Measurements from ENCODE around the gene RMP24.

RMP24 gene

GRCh38 chr18:35934891-35935290, 37.6 kb upstream of the RMP24 start:
- intact Hi-C loops (cut with DNase I; ENCODE audit: low total_unique reads): no loop called here
- no peaks in the 10 kb centered on the region for H3K27me3 ChIP-seq
- no peak overlapping the region for H3K4me3 ChIP-seq
- TF ChIP-seq CTCF (IDR thresholded peaks at IDR 0.05): no peak
- peaks cover 0 to 8% (median 5%) of the 10 kb centered on the region in 3 donors for H3K9me3 ChIP-seq
- H3K36me3 ChIP-seq: no peaks in the 10 kb centered on the region
- H3K4me1 ChIP-seq: no peaks in the 10 kb centered on the region
- H3K27ac ChIP-seq: no peak overlapping the region
- DNase-seq: no peak

DNA sequence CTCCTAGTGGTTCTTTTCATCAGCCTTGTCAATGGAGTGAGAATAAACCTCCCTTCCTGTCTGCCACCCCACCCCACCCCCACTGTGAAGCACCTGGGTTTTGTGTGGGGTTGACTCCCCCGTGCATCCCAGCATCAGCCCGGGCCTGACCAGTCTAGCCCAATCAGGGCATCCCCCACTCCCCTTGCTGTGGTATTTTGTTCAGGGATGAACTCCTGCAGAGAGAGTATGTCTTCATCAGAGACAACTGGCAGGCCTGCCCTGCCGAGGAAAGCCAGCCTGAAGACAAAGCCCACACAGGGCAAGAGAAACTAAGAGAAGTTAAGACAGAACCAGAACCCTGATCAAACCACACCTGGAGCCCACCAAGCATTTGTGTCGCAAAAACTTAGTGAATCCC, 36.7 kb upstream of the RMP24 start:
- Histone ChIP-seq H3K36me3 (no peaks in the 10 kb centered on the region), H3K27ac (no peak overlapping the region), H3K9me3 (no peaks in the 10 kb centered on the region), H3K27me3 (no peaks in the 10 kb centered on the region), H3K4me1 (no peaks in the 10 kb centered on the region), H3K4me3 (no peak overlapping the region)
- no peak for TF ChIP-seq CTCF (IDR thresholded peaks at IDR 0.05)
- DNase-seq: no peak
- intact Hi-C loops (cut with DNase I; ENCODE audit: low total_unique reads): no loop called here

DNA sequence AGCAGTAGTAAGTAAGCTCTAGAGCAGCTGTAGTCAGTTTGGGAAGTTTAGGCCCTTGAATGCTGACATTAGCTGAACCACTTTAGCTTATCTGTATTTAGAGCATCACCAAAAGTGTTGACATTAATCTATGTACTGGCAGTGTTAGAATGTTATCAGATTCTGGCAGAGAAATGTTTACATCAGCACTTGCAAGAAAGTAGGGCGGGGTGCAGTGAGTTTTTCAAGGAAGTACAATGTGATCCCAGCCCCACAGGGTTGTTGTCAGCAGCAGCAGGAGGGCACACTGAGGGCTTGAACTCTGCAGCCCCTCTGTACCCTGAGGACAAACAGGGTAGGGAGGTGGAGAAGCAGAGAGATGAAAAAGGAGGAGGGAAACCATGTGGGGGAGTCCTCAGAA, 35.5 kb upstream of the RMP24 start:
- no peaks in the 10 kb centered on the region for H3K4me1 ChIP-seq
- H3K27me3 ChIP-seq: no peaks in the 10 kb centered on the region
- no peak overlapping the region for H3K27ac ChIP-seq
- intact Hi-C loops (cut with DNase I; ENCODE audit: low total_unique reads): no loop called here
- no peaks in the 10 kb centered on the region for H3K9me3 ChIP-seq
- no peak for DNase-seq
- no peak overlapping the region for H3K4me3 ChIP-seq
- H3K36me3 ChIP-seq: no peaks in the 10 kb centered on the region
- TF ChIP-seq CTCF (IDR thresholded peaks at IDR 0.05): no peak

DNA sequence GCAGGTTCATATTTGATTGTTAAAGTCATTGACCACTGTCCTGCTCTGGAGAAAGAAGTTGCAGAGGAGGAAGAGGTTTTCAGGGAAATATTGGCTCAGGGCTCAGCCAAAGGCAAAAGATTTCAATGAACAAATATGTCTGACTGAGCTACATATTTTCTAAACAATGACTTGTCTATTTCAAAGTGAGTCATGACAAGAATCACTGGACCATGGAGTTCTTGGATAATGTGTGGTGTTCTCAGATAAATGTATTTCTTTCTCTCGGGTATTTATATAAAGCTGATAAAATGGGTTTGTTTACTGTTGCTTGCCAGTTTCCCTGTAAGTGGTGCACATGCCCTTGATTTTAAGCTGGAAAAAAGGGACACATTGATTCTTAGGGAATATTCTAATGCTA, 34.3 kb upstream of the RMP24 start:
- Histone ChIP-seq H3K36me3 (no peaks in the 10 kb centered on the region), H3K9me3 (no peaks in the 10 kb centered on the region), H3K4me3 (no peak overlapping the region), H3K27ac (no peak overlapping the region), H3K27me3 (no peaks in the 10 kb centered on the region), H3K4me1 (no peaks in the 10 kb centered on the region)
- TF ChIP-seq CTCF (IDR thresholded peaks at IDR 0.05): no peak
- DNase-seq: no peak
- intact Hi-C loops (cut with DNase I; ENCODE audit: low total_unique reads): no loop called here

- TF ChIP-seq CTCF (IDR thresholded peaks at IDR 0.05): no peak
- H3K27ac ChIP-seq: no peak overlapping the region
- DNase-seq: no peak
- H3K9me3 ChIP-seq: no peaks in the 10 kb centered on the region
- H3K27me3 ChIP-seq: no peaks in the 10 kb centered on the region
- intact Hi-C loops (cut with DNase I; ENCODE audit: low total_unique reads): no loop called here
- no peaks in the 10 kb centered on the region for H3K36me3 ChIP-seq
- H3K4me1 ChIP-seq: no peaks in the 10 kb centered on the region
- no peak overlapping the region for H3K4me3 ChIP-seq
These were observed 33.9 kb upstream of the RMP24 start for GRCh38 chr18:35938562-35938961.

DNA sequence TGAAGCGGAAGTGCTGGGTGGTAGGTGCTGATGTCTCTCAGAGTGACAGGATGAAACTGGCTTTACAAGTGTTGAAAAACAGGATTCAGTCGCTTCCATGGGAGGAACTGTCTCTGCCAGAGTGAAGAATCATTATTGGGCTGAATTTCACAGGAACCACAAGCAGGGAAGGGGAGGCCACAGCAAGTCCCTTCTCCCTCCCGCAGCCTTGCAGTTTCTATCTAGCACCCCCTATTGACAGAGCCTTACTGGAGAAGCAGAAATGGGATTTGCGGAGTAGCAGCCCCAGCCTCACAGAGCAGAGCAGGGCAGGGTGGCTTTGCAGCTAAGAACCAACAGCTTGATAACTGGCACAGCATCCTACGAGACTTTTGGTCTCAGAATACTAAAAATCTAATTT, 33.3 kb upstream of the RMP24 start:
- DNase-seq: no peak
- Histone ChIP-seq H3K4me3 (no peak overlapping the region), H3K27ac (no peak overlapping the region), H3K9me3 (no peaks in the 10 kb centered on the region), H3K4me1 (no peaks in the 10 kb centered on the region), H3K36me3 (no peaks in the 10 kb centered on the region), H3K27me3 (no peaks in the 10 kb centered on the region)
- intact Hi-C loops (cut with DNase I; ENCODE audit: low total_unique reads): no loop called here
- TF ChIP-seq CTCF (IDR thresholded peaks at IDR 0.05): no peak
